NOMO-1 (cell line): ENCODE measurements around the gene RARB.

Experiments
- DNase-seq, 2 experiments: peaks; one replicate each; lab custom pipeline; 2025; ENCODE audit not compliant: unreplicated experiment in 2 of 2; lab: John Stamatoyannopoulos, UW

The RARB gene

GRCh38 chr3:25542492-25543039 is 114.5 kb downstream of the RARB start:
- no peak for DNase-seq

GRCh38 chr3:25547103-25547502 is 119.0 kb downstream of the RARB start:
- no peak for DNase-seq

- no peak for DNase-seq
Measured at GRCh38 chr3:25547943-25548674, 120.0 kb downstream of the RARB start.

GRCh38 chr3:25548836-25549235 is 120.8 kb downstream of the RARB start:
- no peak for DNase-seq

GRCh38 chr3:25552251-25552650 is 124.2 kb downstream of the RARB start:
- DNase-seq, result no peak

GRCh38 chr3:25554376-25554775 is 126.3 kb downstream of the RARB start:
- no peak for DNase-seq

- no peak for DNase-seq
Measured at GRCh38 chr3:25555695-25556437, 127.8 kb downstream of the RARB start.

GRCh38 chr3:25556447-25556846 is 128.4 kb downstream of the RARB start:
- DNase-seq, result no peak

GRCh38 chr3:25557694-25558093 is 129.6 kb downstream of the RARB start:
- no peak for DNase-seq

GRCh38 chr3:25558121-25558520 is 130.1 kb downstream of the RARB start:
- DNase-seq, result no peak

- DNase-seq, result no peak
Measured at GRCh38 chr3:25558796-25559195, 130.7 kb downstream of the RARB start.

GRCh38 chr3:25563601-25564000 is 135.5 kb downstream of the RARB start:
- DNase-seq, result no peak

- no peak for DNase-seq
Measured at GRCh38 chr3:25564075-25564474, 136.0 kb downstream of the RARB start.

GRCh38 chr3:25565807-25566206 is 137.7 kb downstream of the RARB start:
- DNase-seq, result no peak

GRCh38 chr3:25566358-25566920 is 138.4 kb downstream of the RARB start:
- DNase-seq, result no peak

- no peak for DNase-seq
Measured at GRCh38 chr3:25567388-25567787, 139.3 kb downstream of the RARB start.

GRCh38 chr3:25567806-25568524 is 139.9 kb downstream of the RARB start:
- no peak for DNase-seq

GRCh38 chr3:25568525-25569078 is 140.5 kb downstream of the RARB start:
- DNase-seq, result no peak

- DNase-seq, result no peak
Measured at GRCh38 chr3:25571285-25571684, 143.2 kb downstream of the RARB start.

GRCh38 chr3:25572336-25572735 is 144.3 kb downstream of the RARB start:
- DNase-seq, result no peak

GRCh38 chr3:25572919-25573385 is 144.9 kb downstream of the RARB start:
- no peak for DNase-seq
